Endothelial cell of umbilical vein (primary cell): Measurements from ENCODE around the gene ATXN7L1. TPM values are rescaled to one million over a fixed set of nuclear protein-coding genes. Genes with fewer than 3 reads are reported as not detected.

Source experiments
- BruUV-seq: library from RNA; stranded (reverse); fragments of 400-500 nt; replicated peaks from 2 replicates; lab custom pipeline; 2021; lab: Mats Ljungman, UMichigan
- CTCF ChIA-PET: fragments of 300-600, 350-600 bp; sonication (Branson Sonifier 250); formaldehyde crosslinking; loops from one replicate; lab custom pipeline; 2021; ENCODE audit warnings: antibody characterized with exemption, inconsistent platforms; lab: Charles Lee
- POLR2A ChIA-PET: fragments of 300-600, 350-600 bp; sonication (Branson Sonifier 250); formaldehyde crosslinking; loops from one replicate; lab custom pipeline; 2021; ENCODE audit warnings: antibody characterized with exemption, inconsistent platforms; lab: Charles Lee
- DNase-seq: peaks from one replicate; pipeline ENCODE4 v3.0.0-alpha.2; 2011; ENCODE audit warnings: low read depth, low spot score
- FAIRE-seq: peaks from 2 replicates; lab custom pipeline; 2011; peaks lifted over from hg19 to GRCh38; lab: Jason Lieb, UNC
- H2AFZ ChIP-seq: 2 replicates; pipeline ENCODE4 v1.6.0; 2012; ENCODE audit warnings: low read depth, low read length, control low read depth, inconsistent platforms
- H3K27ac ChIP-seq: 2 replicates; pipeline ENCODE4 v1.5.1; 2011; ENCODE audit warnings: low read depth, mild to moderate bottlenecking, control low read depth, low read length, moderate library complexity; ENCODE audit not compliant: insufficient read depth
- H3K27me3 ChIP-seq, 2 experiments: 2 replicates each; pipeline versions ENCODE4 v1.6.0 to v1.6.1; 2011; ENCODE audit warnings: low read length in 2 of 2, mixed read lengths in 1 of 2; ENCODE audit not compliant: control insufficient read depth in 2 of 2, insufficient read depth in 2 of 2
- H3K36me3 ChIP-seq, 2 experiments: 2 replicates in 1 of 2; 3 replicates in 1 of 2; pipeline ENCODE4 v1.5.1; 2011; ENCODE audit warnings: low read length in 2 of 2, mild to moderate bottlenecking in 1 of 2, moderate library complexity in 1 of 2; ENCODE audit not compliant: control insufficient read depth in 2 of 2, insufficient read depth in 2 of 2; ENCODE audit errors: extremely low read depth in 1 of 2
- H3K4me1 ChIP-seq: 3 replicates; pipeline ENCODE4 v1.5.1; 2011; ENCODE audit warnings: mild to moderate bottlenecking, low read length; ENCODE audit not compliant: control insufficient read depth, insufficient read depth; ENCODE audit errors: extremely low read depth
- H3K4me2 ChIP-seq: 2 replicates; pipeline ENCODE4 v1.6.1; 2011; ENCODE audit warnings: low read length, control low read depth, mixed read lengths; ENCODE audit not compliant: insufficient read depth
- H3K4me3 ChIP-seq, 3 experiments: fragments of 200-600 bp in 1 of 3; sonication (generic), shearing (Covaris generic) in 1 of 3; replicated peaks in 1 of 3; 2 replicates each; pipeline ENCODE4 v1.5.1; 2011 to 2016; ENCODE audit warnings: control low read depth in 3 of 3, low read length in 3 of 3, mild to moderate bottlenecking in 2 of 3, inconsistent platforms in 1 of 3, low read depth in 1 of 3, moderate library complexity in 1 of 3; ENCODE audit not compliant: insufficient read depth in 1 of 3
- H3K79me2 ChIP-seq: 2 replicates; pipeline ENCODE4 v1.6.0; 2012; ENCODE audit warnings: low read length, inconsistent platforms; ENCODE audit not compliant: control insufficient read depth, insufficient read depth
- H3K9ac ChIP-seq: replicated peaks from 2 replicates; pipeline ENCODE3; 2011; ENCODE audit warnings: low read length, control low read depth; ENCODE audit not compliant: insufficient read depth; ENCODE audit errors: extremely low read depth
- H3K9me1 ChIP-seq: replicated peaks from 3 replicates; pipeline ENCODE4 v1.6.0; 2011; ENCODE audit warnings: mild to moderate bottlenecking, low read length; ENCODE audit not compliant: control insufficient read depth, insufficient read depth; ENCODE audit errors: extremely low read depth
- H3K9me3 ChIP-seq: replicated peaks from 2 replicates; pipeline ENCODE4 v1.5.1; 2012; ENCODE audit warnings: low read length, inconsistent platforms; ENCODE audit not compliant: control insufficient read depth, insufficient read depth
- H4K20me1 ChIP-seq: replicated peaks from 2 replicates; pipeline ENCODE3; 2011; ENCODE audit warnings: mild to moderate bottlenecking, low read length; ENCODE audit not compliant: control insufficient read depth, insufficient read depth; ENCODE audit errors: extremely low read depth
- EZH2 ChIP-seq: IDR thresholded peaks from 2 replicates; pipeline ENCODE4 v1.6.1; 2012; ENCODE audit warnings: borderline replicate concordance, low read depth, mild to moderate bottlenecking, moderate library complexity, low read length, inconsistent platforms; ENCODE audit not compliant: severe bottlenecking
- FOS ChIP-seq: IDR thresholded peaks from 2 replicates; pipeline ENCODE4 v1.6.1; 2011; ENCODE audit warnings: mild to moderate bottlenecking, low read length, moderate library complexity, borderline replicate concordance; ENCODE audit not compliant: insufficient read depth
- GATA2 ChIP-seq: IDR thresholded peaks from 2 replicates; pipeline ENCODE4 v1.7.0; 2011; ENCODE audit warnings: low read depth, mild to moderate bottlenecking, moderate library complexity, mixed read lengths, low read length; ENCODE audit not compliant: insufficient read length, insufficient read depth
- JUN ChIP-seq: IDR thresholded peaks from 2 replicates; pipeline ENCODE4 v1.6.1; 2011; ENCODE audit warnings: borderline replicate concordance, low read depth; ENCODE audit not compliant: insufficient read length, insufficient read depth
- MYC ChIP-seq: IDR thresholded peaks from one replicate; pipeline ENCODE4 v1.6.1; 2011; ENCODE audit warnings: mild to moderate bottlenecking, low read depth, low read length
- POLR2A ChIP-seq: IDR thresholded peaks from 2 replicates; pipeline ENCODE4 v1.6.1; 2012; ENCODE audit warnings: low read depth, mild to moderate bottlenecking, control low read depth, low read length
- POLR2AphosphoS5 ChIP-seq: IDR thresholded peaks from 2 replicates; pipeline ENCODE4 v1.6.1; 2012; ENCODE audit warnings: low read depth, mild to moderate bottlenecking, control low read depth, low read length, moderate library complexity; ENCODE audit not compliant: insufficient read depth
- dilution Hi-C: fragments of 300-500 bp; cut with MboI; formaldehyde crosslinking; loops from one replicate; pipeline ENCODE4 v1.15.0; 2019; ENCODE audit warnings: low sequenced_read_pairs; ENCODE audit not compliant: extremely low pct_ligation_motif_present
- intact Hi-C: fragments of 100-400 bp; cut with micrococcal nuclease; formaldehyde crosslinking; loops from one replicate; pipeline ENCODE4 v1.10.0; 2022
- polyA plus RNA-seq, 4 experiments: library from polyadenylated mRNA; depleted of rRNA in 3 of 4; stranded (reverse) in 3 of 4; unstranded in 1 of 4; fragments of >200 nt; gene quantifications; 2 replicates each; pipeline versions ENCODE4 v1.2.1 to v1.2.3, GENCODE V29; 2011 to 2012; ENCODE audit warnings: missing spikeins in 1 of 4
- total RNA-seq: library from RNA; stranded (reverse); gene quantifications from 2 replicates; pipeline ENCODE4 v1.2.3, GENCODE V29; 2021
- TF ChIP-seq, protein P1 (sequence below), 2 donors: IDR thresholded peaks; 1 replicate in 1 of 2; 2 replicates in 1 of 2; pipeline ENCODE4 v1.5.1; 2011; ENCODE audit warnings: low read length in 2 of 2, mild to moderate bottlenecking in 2 of 2, moderate library complexity in 2 of 2, control low read depth in 1 of 2, inconsistent platforms in 1 of 2, low read depth in 1 of 2; ENCODE audit not compliant: insufficient read depth in 1 of 2; ENCODE audit errors: extremely low read depth in 1 of 2
- TF ChIP-seq, protein P2 (sequence below): IDR thresholded peaks from 2 replicates; pipeline ENCODE4 v1.6.1; 2011; ENCODE audit not compliant: insufficient read depth, insufficient read length

Gene ATXN7L1
- total and polyA plus RNA-seq, 2 donors (not counting 3 experiments of a cell fraction or from before 2014, with no cell fraction given) = 4.6 to 15.6 TPM

DNA sequence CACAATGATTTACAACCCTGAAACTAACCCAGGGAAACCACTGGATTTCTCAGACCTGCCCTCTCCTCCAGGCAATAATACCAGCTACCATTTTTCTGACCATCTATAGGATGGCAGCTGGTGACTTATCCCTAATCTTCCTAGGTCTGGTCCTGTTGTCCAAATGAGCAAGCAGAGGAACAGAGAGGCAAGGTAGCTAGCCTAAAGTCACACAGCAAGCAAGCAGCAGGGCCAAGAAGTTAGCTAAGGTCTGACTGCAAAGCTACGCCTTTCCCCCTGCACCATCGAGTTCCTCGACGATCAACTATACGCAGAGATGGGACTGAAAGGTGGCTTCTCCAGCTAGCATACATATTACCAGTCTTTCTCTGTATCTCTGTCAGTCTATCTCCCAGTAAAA lies 25.3 kb downstream of the ATXN7L1 start:
- POLR2A ChIA-PET = no interaction called here
- H3K4me3 ChIP-seq = no peak overlapping the region
- H3K9me1 ChIP-seq = no peaks in the 10 kb centered on the region
- H4K20me1 ChIP-seq = no peaks in the 10 kb centered on the region
- no peak overlapping the region for H3K9ac ChIP-seq
- no peak for FAIRE-seq
- BruUV-seq = no TSS peak
- no peak overlapping the region for H3K4me2 ChIP-seq
- intact Hi-C loops = no loop called here
- H3K27me3 ChIP-seq = no peaks in the 10 kb centered on the region
- CTCF ChIA-PET = interaction anchor here (0.9 to 1.7 kb wide), 4 partner anchors 16 to 86 kb away, joined by 3 to 5 read pairs (median 4); no protein-coding TSS in a partner anchor
- H2AFZ ChIP-seq = no peak overlapping the region
- H3K4me1 ChIP-seq = peaks cover 24% of the 10 kb centered on the region
- dilution Hi-C loops = no loop called here
- no peak for TF ChIP-seq JUN
- TF ChIP-seq, protein P1, sequence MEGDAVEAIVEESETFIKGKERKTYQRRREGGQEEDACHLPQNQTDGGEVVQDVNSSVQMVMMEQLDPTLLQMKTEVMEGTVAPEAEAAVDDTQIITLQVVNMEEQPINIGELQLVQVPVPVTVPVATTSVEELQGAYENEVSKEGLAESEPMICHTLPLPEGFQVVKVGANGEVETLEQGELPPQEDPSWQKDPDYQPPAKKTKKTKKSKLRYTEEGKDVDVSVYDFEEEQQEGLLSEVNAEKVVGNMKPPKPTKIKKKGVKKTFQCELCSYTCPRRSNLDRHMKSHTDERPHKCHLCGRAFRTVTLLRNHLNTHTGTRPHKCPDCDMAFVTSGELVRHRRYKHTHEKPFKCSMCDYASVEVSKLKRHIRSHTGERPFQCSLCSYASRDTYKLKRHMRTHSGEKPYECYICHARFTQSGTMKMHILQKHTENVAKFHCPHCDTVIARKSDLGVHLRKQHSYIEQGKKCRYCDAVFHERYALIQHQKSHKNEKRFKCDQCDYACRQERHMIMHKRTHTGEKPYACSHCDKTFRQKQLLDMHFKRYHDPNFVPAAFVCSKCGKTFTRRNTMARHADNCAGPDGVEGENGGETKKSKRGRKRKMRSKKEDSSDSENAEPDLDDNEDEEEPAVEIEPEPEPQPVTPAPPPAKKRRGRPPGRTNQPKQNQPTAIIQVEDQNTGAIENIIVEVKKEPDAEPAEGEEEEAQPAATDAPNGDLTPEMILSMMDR (IDR thresholded peaks at IDR 0.05; ENCODE audit: extremely low read depth in 1 of 2, insufficient read depth in 1 of 2, low read depth in 1 of 2, low read length in 2 of 2) = no peak
- TF ChIP-seq MYC = no peak
- no peak for TF ChIP-seq EZH2
- no peak for TF ChIP-seq POLR2A
- no peak for TF ChIP-seq POLR2AphosphoS5
- TF ChIP-seq, protein P2, sequence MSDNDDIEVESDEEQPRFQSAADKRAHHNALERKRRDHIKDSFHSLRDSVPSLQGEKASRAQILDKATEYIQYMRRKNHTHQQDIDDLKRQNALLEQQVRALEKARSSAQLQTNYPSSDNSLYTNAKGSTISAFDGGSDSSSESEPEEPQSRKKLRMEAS = no peak
- TF ChIP-seq FOS = no peak
- TF ChIP-seq GATA2 = no peak
- no peaks in the 10 kb centered on the region for H3K79me2 ChIP-seq
- DNase-seq = no peak
- no peak overlapping the region for H3K27ac ChIP-seq
- no peaks in the 10 kb centered on the region for H3K36me3 ChIP-seq
- H3K9me3 ChIP-seq = no peaks in the 10 kb centered on the region
